H1 (cell line): ENCODE data around the gene APOBEC3G. TPM values are rescaled to one million over a fixed set of nuclear protein-coding genes. Genes with fewer than 3 reads are reported as not detected.

ENCODE experiments used
- CTCF ChIA-PET: fragments of 300-600 bp; sonication (Branson Sonifier 250); formaldehyde crosslinking; loops from one replicate; lab custom pipeline; 2021; ENCODE audit not compliant: partially characterized antibody; lab: Charles Lee
- POLR2A ChIA-PET: fragments of 300-600 bp; sonication (Branson Sonifier 250); formaldehyde crosslinking; loops from one replicate; lab custom pipeline; 2021; ENCODE audit warnings: inconsistent platforms; ENCODE audit not compliant: partially characterized antibody; lab: Charles Lee
- DNase-seq, 2 experiments: peaks; one replicate each; pipeline versions ENCODE4 v3.0.0 to v3.0.0-alpha.2; 2010 to 2022; ENCODE audit warnings: low spot score in 2 of 2, low read depth in 1 of 2, mixed read lengths in 1 of 2
- FAIRE-seq: peaks from 2 replicates; lab custom pipeline; 2011; peaks lifted over from hg19 to GRCh38; lab: Jason Lieb, UNC
- H2AFZ ChIP-seq: 2 replicates; pipeline ENCODE4 v1.8.1; 2012; ENCODE audit warnings: low read length, inconsistent platforms
- H2AK5ac ChIP-seq: 2 replicates; pipeline ENCODE4 v1.6.1; 2013; ENCODE audit warnings: low read depth, low read length
- H2BK120ac ChIP-seq: replicated peaks from 2 replicates; pipeline ENCODE3; 2013; ENCODE audit warnings: low read depth, low read length, inconsistent platforms
- H2BK12ac ChIP-seq: 2 replicates; pipeline ENCODE4 v1.6.1; 2013; ENCODE audit warnings: low read depth, low read length
- H2BK15ac ChIP-seq: 2 replicates; pipeline ENCODE4 v1.6.1; 2013; ENCODE audit warnings: low read length
- H2BK20ac ChIP-seq: 2 replicates; pipeline ENCODE4 v1.6.1; 2013; ENCODE audit warnings: low read length
- H2BK5ac ChIP-seq: 2 replicates; pipeline ENCODE4 v1.6.1; 2013; ENCODE audit warnings: low read depth, low read length
- H3K14ac ChIP-seq: 2 replicates; pipeline ENCODE4 v1.6.1; 2013; ENCODE audit warnings: inconsistent platforms; ENCODE audit not compliant: insufficient read length
- H3K18ac ChIP-seq: 2 replicates; pipeline ENCODE4 v1.6.1; 2013; ENCODE audit warnings: low read length; ENCODE audit errors: extremely low read depth
- H3K23ac ChIP-seq: 2 replicates; pipeline ENCODE4 v1.6.1; 2013; ENCODE audit warnings: inconsistent platforms; ENCODE audit not compliant: insufficient read length
- H3K23me2 ChIP-seq: 2 replicates; pipeline ENCODE4 v1.6.1; 2013; ENCODE audit warnings: low read depth, low read length
- H3K27ac ChIP-seq: 2 replicates; pipeline ENCODE4 v1.6.1; 2011; ENCODE audit warnings: low read depth, low read length, inconsistent platforms
- H3K27me3 ChIP-seq, 4 experiments: replicated peaks in 1 of 4; 1 replicate in 1 of 4; 2 replicates in 3 of 4; pipeline versions ENCODE4 v1.6.1 to v1.8.1; 2011 to 2013; ENCODE audit warnings: low read length in 3 of 4, mild to moderate bottlenecking in 3 of 4, inconsistent platforms in 2 of 4, mixed read lengths in 2 of 4, moderate library complexity in 1 of 4; ENCODE audit not compliant: control insufficient read depth in 3 of 4, insufficient read depth in 3 of 4; ENCODE audit errors: extremely low read depth in 1 of 4
- H3K36me3 ChIP-seq, 4 experiments: 2 replicates each; pipeline versions ENCODE4 v1.6.1 to v1.8.1; 2011 to 2013; ENCODE audit warnings: mild to moderate bottlenecking in 4 of 4, low read length in 3 of 4, moderate library complexity in 2 of 4, control low read depth in 1 of 4, inconsistent platforms in 1 of 4; ENCODE audit not compliant: insufficient read depth in 4 of 4, control insufficient read depth in 2 of 4
- H3K4ac ChIP-seq: replicated peaks from 2 replicates; pipeline ENCODE3; 2013; ENCODE audit warnings: low read length, low read depth, mixed read lengths, inconsistent platforms; ENCODE audit not compliant: insufficient read length
- H3K4me1 ChIP-seq, 4 experiments: replicated peaks in 1 of 4; 1 replicate in 1 of 4; 2 replicates in 3 of 4; pipeline versions ENCODE4 v1.6.1 to v1.8.1; 2011 to 2013; ENCODE audit warnings: low read length in 3 of 4, inconsistent platforms in 2 of 4, mixed read lengths in 1 of 4; ENCODE audit not compliant: insufficient read depth in 4 of 4, control insufficient read depth in 3 of 4
- H3K4me2 ChIP-seq, 2 experiments: 2 replicates each; pipeline versions ENCODE4 v1.6.1 to v1.8.1; 2011 to 2013; ENCODE audit warnings: low read depth in 2 of 2, low read length in 2 of 2, control low read depth in 1 of 2, inconsistent platforms in 1 of 2, mild to moderate bottlenecking in 1 of 2; ENCODE audit not compliant: insufficient read depth in 1 of 2
- H3K4me3 ChIP-seq, 4 experiments: fragments of 200-600, 300-600 bp in 1 of 4; sonication (generic), shearing (Covaris generic), sonication (Bioruptor Twin) in 1 of 4; 2 replicates each; pipeline versions ENCODE4 v1.5.1 to v1.8.1; 2011 to 2016; ENCODE audit warnings: low read length in 4 of 4, low read depth in 3 of 4, control low read depth in 2 of 4, inconsistent platforms in 2 of 4, mild to moderate bottlenecking in 2 of 4, mixed read lengths in 1 of 4, moderate library complexity in 1 of 4; ENCODE audit not compliant: insufficient read depth in 2 of 4; ENCODE audit errors: extremely low read depth in 1 of 4
- H3K56ac ChIP-seq: replicated peaks from 2 replicates; pipeline ENCODE3; 2013; ENCODE audit warnings: low read depth, mild to moderate bottlenecking, mixed read lengths, low read length, inconsistent platforms; ENCODE audit not compliant: insufficient read length
- H3K79me1 ChIP-seq: 2 replicates; pipeline ENCODE4 v1.6.1; 2013; ENCODE audit warnings: low read depth, low read length, control low read depth
- H3K79me2 ChIP-seq, 2 experiments: 2 replicates each; pipeline versions ENCODE4 v1.6.1 to v1.8.1; 2012 to 2013; ENCODE audit warnings: low read length in 2 of 2, mild to moderate bottlenecking in 2 of 2, inconsistent platforms in 1 of 2; ENCODE audit not compliant: insufficient read depth in 2 of 2, control insufficient read depth in 1 of 2
- H3K9ac ChIP-seq, 4 experiments: replicated peaks in 1 of 4; 1 replicate in 1 of 4; 2 replicates in 3 of 4; pipeline versions ENCODE4 v1.6.1 to v1.8.1; 2011 to 2013; ENCODE audit warnings: low read depth in 3 of 4, low read length in 3 of 4, control low read depth in 2 of 4, mild to moderate bottlenecking in 2 of 4, moderate library complexity in 2 of 4, inconsistent platforms in 1 of 4; ENCODE audit errors: extremely low read depth in 1 of 4
- H3K9me3 ChIP-seq, 2 experiments: 2 replicates each; pipeline versions ENCODE4 v1.6.1 to v1.8.1; 2012 to 2013; ENCODE audit warnings: mild to moderate bottlenecking in 2 of 2, moderate library complexity in 2 of 2, control low read depth in 1 of 2, inconsistent platforms in 1 of 2, low read depth in 1 of 2, low read length in 1 of 2, mixed read lengths in 1 of 2; ENCODE audit not compliant: insufficient read depth in 2 of 2
- H4K20me1 ChIP-seq, 2 experiments: replicated peaks in 1 of 2; 2 replicates each; pipeline versions ENCODE3 to v1.8.1; 2011 to 2013; ENCODE audit warnings: inconsistent platforms in 2 of 2, low read length in 2 of 2, mild to moderate bottlenecking in 1 of 2; ENCODE audit not compliant: insufficient read depth in 2 of 2, control insufficient read depth in 1 of 2
- H4K5ac ChIP-seq: 2 replicates; pipeline ENCODE4 v1.6.1; 2013; ENCODE audit warnings: low read length, low read depth, mixed read lengths, inconsistent platforms; ENCODE audit not compliant: insufficient read length
- H4K8ac ChIP-seq: 2 replicates; pipeline ENCODE4 v1.8.0; 2013; ENCODE audit warnings: mild to moderate bottlenecking, moderate library complexity, low read length, inconsistent platforms; ENCODE audit not compliant: insufficient read depth; ENCODE audit errors: extremely low read depth
- H4K91ac ChIP-seq: replicated peaks from 2 replicates; pipeline ENCODE3; 2013; ENCODE audit warnings: low read length, mixed read lengths, inconsistent platforms; ENCODE audit not compliant: insufficient read length
- CREB1 ChIP-seq: IDR thresholded peaks from 2 replicates; pipeline ENCODE4 v1.6.1; 2012; ENCODE audit warnings: inconsistent platforms
- YY1 ChIP-seq: IDR thresholded peaks from 2 replicates; pipeline ENCODE4 v1.6.1; 2011; ENCODE audit warnings: low read depth, mild to moderate bottlenecking, low read length
- whole genome bisulfite sequencing, 2 experiments: shearing (Covaris generic) in 1 of 2; methylation state at CpG; one replicate each; pipeline versions ENCODE4 v1.1.6 to v1.1.7; 2013 to 2015; ENCODE audit warnings: low lambda C conversion rate in 2 of 2, mixed read lengths in 2 of 2, inconsistent platforms in 1 of 2, low coverage in 1 of 2, missing lambda C conversion rate in 1 of 2; ENCODE audit not compliant: insufficient replicate concordance in 2 of 2, insufficient coverage in 1 of 2, insufficient read length in 1 of 2; ENCODE audit errors: extremely low coverage in 1 of 2, missing lambda C conversion rate in 1 of 2; 5-methylcytosine and 5-hydroxymethylcytosine counted together
- polyA plus RNA-seq, 7 experiments: library from polyadenylated mRNA; depleted of rRNA in 3 of 7; stranded (reverse) in 5 of 7; unstranded in 2 of 7; fragments of >200 nt in 5 of 7; fragments of 200-250 nt in 2 of 7; gene quantifications; 1 replicate in 5 of 7; 2 replicates in 1 of 7; 4 replicates in 1 of 7; pipeline versions ENCODE4 v1.2.1 to v1.2.3, GENCODE V29; 2011 to 2013; ENCODE audit warnings: missing spikeins in 2 of 7, mixed read lengths in 2 of 7
- total RNA-seq: library from RNA; stranded (reverse); fragmentation: NEBNext Ultra II Directional; extraction: Animal tissue kit (Norgen Biotek cat#: 25700); gene quantifications from 2 replicates; pipeline ENCODE4 v1.2.1, GENCODE V29; 2021

The APOBEC3G gene
- total and polyA plus RNA-seq, 2 of the 8 experiments (the other 6 are each of a cell fraction or from before 2014, with no cell fraction given): 1.7 to 2.0 TPM

DNA sequence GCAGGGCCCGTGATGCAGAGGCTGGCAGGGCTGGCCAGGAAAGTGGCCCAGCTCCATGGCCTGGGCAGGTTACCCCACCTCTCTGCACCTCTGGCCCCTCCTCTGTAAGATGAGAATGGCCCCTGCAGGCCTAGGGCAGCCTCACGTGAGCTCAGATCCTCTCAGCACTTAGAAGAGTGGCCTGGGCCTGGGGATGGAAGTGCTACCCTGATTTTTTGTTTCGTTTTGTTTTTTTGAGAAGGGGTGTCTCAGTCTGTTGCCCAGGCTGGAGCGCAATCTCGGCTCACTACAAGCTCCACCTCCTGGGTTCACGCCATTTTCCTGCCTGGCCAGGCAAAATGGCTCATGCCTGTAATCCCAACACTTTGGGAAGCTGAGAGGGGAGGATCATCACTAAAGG is 21.0 kb downstream of the APOBEC3G start:
- FAIRE-seq: peak; percentile 72
- 39% methylated on average over 6 of the region's 6 CpGs; no CpG with 5 or more reads in 1 of the 2 experiments for WGBS, 2 experiments
- Histone ChIP-seq H2AFZ (peak overlapping the region; percentile 94; the same call in 1 of the 2 replicates), H3K27me3 (no peaks in the 10 kb centered on the region), H4K20me1 (no peaks in the 10 kb centered on the region), H3K4ac (no peak overlapping the region), H4K91ac (no peak overlapping the region), H3K18ac (peak overlapping the region; percentile 60), H3K23me2 (no peaks in the 10 kb centered on the region), H3K4me3 (no peak overlapping the region), H4K5ac (no peak overlapping the region), H3K79me1 (no peaks in the 10 kb centered on the region), H2BK120ac (no peak overlapping the region), H3K23ac (no peak overlapping the region), H3K56ac (no peak overlapping the region), H3K4me1 (peaks cover 0 to 24% (median 9%) of the 10 kb centered on the region in 4 experiments; a peak in 6 of 7 replicates), H3K9me3 (no peaks in the 10 kb centered on the region), H3K27ac (peak overlapping the region; percentile 39; the same call in 1 of the 2 replicates), H4K8ac (no peak overlapping the region; the same call in 1 of the 2 replicates), H2BK12ac (0 out of 2 replicates have a peak overlapping the region, but pooled peaks have one; percentile 80), H3K9ac (no peak overlapping the region; a peak in 1 of 7 replicates), H3K36me3 (no peaks in the 10 kb centered on the region), H2BK20ac (no peak overlapping the region), H2AK5ac (no peak overlapping the region), H3K4me2 (no peak overlapping the region), H3K79me2 (no peaks in the 10 kb centered on the region), H2BK5ac (peak overlapping the region; percentile 90; the same call in 1 of the 2 replicates), H3K14ac (no peak overlapping the region), H2BK15ac (no peak overlapping the region)
- CTCF ChIA-PET: interaction anchor here (0.9 to 2.9 kb wide), 11 partner anchors 12 to 462 kb away, joined by 3 to 10 read pairs (median 4); no protein-coding TSS in a partner anchor
- POLR2A ChIA-PET: interaction anchor here (0.6 to 1.6 kb wide), 6 partner anchors 9 to 86 kb away, joined by 3 to 8 read pairs (median 3); no protein-coding TSS in a partner anchor
- DNase-seq: no peak
- TF ChIP-seq YY1 (peak; percentile 81; the same call in 1 of the 2 replicates), CREB1 (no peak)
